Activated naive CD8-positive, alpha-beta T cell (primary cell): ENCODE measurements around the gene ING5.

ENCODE experiments used
- H3K27ac Mint-ChIP-seq: one replicate; pipeline ENCODE4 v1.8.0; 2021; ENCODE audit warnings: mixed read lengths
- H3K27me3 Mint-ChIP-seq: one replicate; pipeline ENCODE4 v1.8.0; 2021; ENCODE audit warnings: mixed read lengths
- H3K36me3 Mint-ChIP-seq: one replicate; pipeline ENCODE4 v1.8.0; 2021; ENCODE audit warnings: mixed read lengths
- H3K4me1 Mint-ChIP-seq: one replicate; pipeline ENCODE4 v1.8.0; 2021; ENCODE audit warnings: low read depth, mixed read lengths
- H3K4me3 Mint-ChIP-seq: one replicate; pipeline ENCODE4 v1.8.0; 2021; ENCODE audit warnings: mild to moderate bottlenecking, mixed read lengths
- H3K9me3 Mint-ChIP-seq: one replicate; pipeline ENCODE4 v1.8.0; 2021; ENCODE audit warnings: low read depth, mixed read lengths

ING5 gene

GRCh38 chr2:241666627-241667400, 35.0 kb upstream of the ING5 start:
- Mint-ChIP-seq H3K27ac (no peak overlapping the region), H3K27me3 (no peaks in the 10 kb centered on the region), H3K9me3 (no peaks in the 10 kb centered on the region), H3K4me3 (no peak overlapping the region), H3K36me3 (peaks cover 3% of the 10 kb centered on the region), H3K4me1 (peaks cover 5% of the 10 kb centered on the region)

GRCh38 chr2:241668354-241668753, 33.5 kb upstream of the ING5 start:
- no peaks in the 10 kb centered on the region for H3K9me3 Mint-ChIP-seq
- no peak overlapping the region for H3K27ac Mint-ChIP-seq
- no peaks in the 10 kb centered on the region for H3K27me3 Mint-ChIP-seq
- H3K4me1 Mint-ChIP-seq: peaks cover 5% of the 10 kb centered on the region
- peaks cover 3% of the 10 kb centered on the region for H3K36me3 Mint-ChIP-seq
- no peak overlapping the region for H3K4me3 Mint-ChIP-seq

- Mint-ChIP-seq H3K27me3 (no peaks in the 10 kb centered on the region), H3K4me3 (no peak overlapping the region), H3K9me3 (no peaks in the 10 kb centered on the region), H3K27ac (no peak overlapping the region), H3K36me3 (peaks cover 3% of the 10 kb centered on the region), H3K4me1 (peaks cover 5% of the 10 kb centered on the region)
Measured at GRCh38 chr2:241668839-241669238, 33.0 kb upstream of the ING5 start.

- H3K4me1 Mint-ChIP-seq: no peaks in the 10 kb centered on the region
- no peak overlapping the region for H3K27ac Mint-ChIP-seq
- H3K27me3 Mint-ChIP-seq: no peaks in the 10 kb centered on the region
- H3K9me3 Mint-ChIP-seq: no peaks in the 10 kb centered on the region
- H3K36me3 Mint-ChIP-seq: peaks cover 3% of the 10 kb centered on the region
- H3K4me3 Mint-ChIP-seq: no peak overlapping the region
Measured at GRCh38 chr2:241670333-241671110, 31.3 kb upstream of the ING5 start.

GRCh38 chr2:241671457-241672240, 30.2 kb upstream of the ING5 start:
- Mint-ChIP-seq H3K27me3 (no peaks in the 10 kb centered on the region), H3K36me3 (peaks cover 3% of the 10 kb centered on the region), H3K4me1 (no peaks in the 10 kb centered on the region), H3K9me3 (no peaks in the 10 kb centered on the region), H3K4me3 (no peak overlapping the region), H3K27ac (no peak overlapping the region)

- H3K9me3 Mint-ChIP-seq: no peaks in the 10 kb centered on the region
- peaks cover 3% of the 10 kb centered on the region for H3K36me3 Mint-ChIP-seq
Measured at GRCh38 chr2:241672243-241673188, 29.3 kb upstream of the ING5 start.

GRCh38 chr2:241673189-241673663, 28.6 kb upstream of the ING5 start:
- Mint-ChIP-seq H3K9me3 (no peaks in the 10 kb centered on the region), H3K27me3 (no peaks in the 10 kb centered on the region), H3K27ac (no peak overlapping the region), H3K4me1 (no peaks in the 10 kb centered on the region), H3K4me3 (no peak overlapping the region), H3K36me3 (peaks cover 3% of the 10 kb centered on the region)

More at GRCh38 chr2:241672243-241673188, 29.3 kb upstream of the ING5 start:
- Mint-ChIP-seq H3K4me3 (no peak overlapping the region), H3K4me1 (no peaks in the 10 kb centered on the region), H3K27ac (no peak overlapping the region), H3K27me3 (no peaks in the 10 kb centered on the region)

GRCh38 chr2:241673797-241674725, 27.8 kb upstream of the ING5 start:
- Mint-ChIP-seq H3K36me3 (no peaks in the 10 kb centered on the region), H3K4me3 (no peak overlapping the region), H3K27me3 (no peaks in the 10 kb centered on the region)

GRCh38 chr2:241675885-241676284, 26.0 kb upstream of the ING5 start:
- H3K4me3 Mint-ChIP-seq: no peak overlapping the region
- H3K36me3 Mint-ChIP-seq: no peaks in the 10 kb centered on the region
- H3K27ac Mint-ChIP-seq: no peak overlapping the region
- no peaks in the 10 kb centered on the region for H3K4me1 Mint-ChIP-seq
- no peaks in the 10 kb centered on the region for H3K9me3 Mint-ChIP-seq
- no peaks in the 10 kb centered on the region for H3K27me3 Mint-ChIP-seq

More at GRCh38 chr2:241673797-241674725, 27.8 kb upstream of the ING5 start:
- Mint-ChIP-seq H3K4me1 (no peaks in the 10 kb centered on the region), H3K27ac (peak overlapping the region; percentile 61), H3K9me3 (no peaks in the 10 kb centered on the region)

- Mint-ChIP-seq H3K27me3 (no peaks in the 10 kb centered on the region), H3K27ac (no peak overlapping the region), H3K9me3 (no peaks in the 10 kb centered on the region), H3K36me3 (no peaks in the 10 kb centered on the region), H3K4me1 (no peaks in the 10 kb centered on the region), H3K4me3 (no peak overlapping the region)
Measured at GRCh38 chr2:241676665-241677064, 25.2 kb upstream of the ING5 start.

GRCh38 chr2:241677392-241677791, 24.4 kb upstream of the ING5 start:
- no peaks in the 10 kb centered on the region for H3K27me3 Mint-ChIP-seq
- H3K9me3 Mint-ChIP-seq: no peaks in the 10 kb centered on the region
- H3K4me1 Mint-ChIP-seq: no peaks in the 10 kb centered on the region
- H3K4me3 Mint-ChIP-seq: no peak overlapping the region
- H3K27ac Mint-ChIP-seq: no peak overlapping the region
- H3K36me3 Mint-ChIP-seq: no peaks in the 10 kb centered on the region

- Mint-ChIP-seq H3K27ac (no peak overlapping the region), H3K4me3 (no peak overlapping the region), H3K36me3 (no peaks in the 10 kb centered on the region), H3K4me1 (no peaks in the 10 kb centered on the region), H3K9me3 (no peaks in the 10 kb centered on the region), H3K27me3 (no peaks in the 10 kb centered on the region)
Measured at GRCh38 chr2:241678307-241678706, 23.5 kb upstream of the ING5 start.

GRCh38 chr2:241678784-241679540, 22.9 kb upstream of the ING5 start:
- Mint-ChIP-seq H3K36me3 (no peaks in the 10 kb centered on the region), H3K4me3 (no peak overlapping the region)

More at GRCh38 chr2:241678784-241679540, 22.9 kb upstream of the ING5 start:
- no peak overlapping the region for H3K27ac Mint-ChIP-seq
- no peaks in the 10 kb centered on the region for H3K9me3 Mint-ChIP-seq
- no peaks in the 10 kb centered on the region for H3K27me3 Mint-ChIP-seq
- no peaks in the 10 kb centered on the region for H3K4me1 Mint-ChIP-seq
